Measurements from ENCODE around the gene ULBP3.
"Not testable (repeated sequence)": the region's sequence is repeated elsewhere in the genome, so short reads cannot be mapped to it uniquely, and the experiment has no call there.

Gene ULBP3

GRCh38 chr6:150076196-150076893 lies 7.4 kb upstream of the ULBP3 start:
- DNase-seq (ENCODE audit: low read depth in 2 of 2), result no peak

GRCh38 chr6:150075034-150075421 lies 6.1 kb upstream of the ULBP3 start:
- no peak for DNase-seq (ENCODE audit: low read depth in 2 of 2)

GRCh38 chr6:150074396-150075033 lies 5.6 kb upstream of the ULBP3 start:
- DNase-seq (ENCODE audit: low read depth in 2 of 2), result not testable (repeated sequence)

- no peak for DNase-seq (ENCODE audit: low read depth in 2 of 2)
Observed at GRCh38 chr6:150072201-150072600, 3.3 kb upstream of the ULBP3 start.

- no peak for DNase-seq (ENCODE audit: low read depth in 2 of 2)
Observed at GRCh38 chr6:150070236-150070818, 1.4 kb upstream of the ULBP3 start.

- DNase-seq (ENCODE audit: low read depth in 2 of 2), result no peak
Observed at GRCh38 chr6:150069706-150070105, 785 bp upstream of the ULBP3 start.

GRCh38 chr6:150068151-150068550 lies 770 bp downstream of the ULBP3 start:
- no peak for DNase-seq (ENCODE audit: low read depth in 2 of 2)

GRCh38 chr6:150065083-150065482 lies 3.8 kb downstream of the ULBP3 start:
- no peak for DNase-seq (ENCODE audit: low read depth in 2 of 2)

- no peak for DNase-seq (ENCODE audit: low read depth in 2 of 2)
Observed at GRCh38 chr6:150063640-150064039, 5.3 kb downstream of the ULBP3 start.

GRCh38 chr6:150059973-150060372 lies 8.9 kb downstream of the ULBP3 start:
- DNase-seq (ENCODE audit: low read depth in 2 of 2), result not testable (repeated sequence)

- DNase-seq (ENCODE audit: low read depth in 2 of 2), result no peak
Observed at GRCh38 chr6:150058986-150059385, 9.9 kb downstream of the ULBP3 start.

- DNase-seq (ENCODE audit: low read depth in 2 of 2), result no peak
Observed at GRCh38 chr6:150058231-150058792, 10.6 kb downstream of the ULBP3 start.

- DNase-seq (ENCODE audit: low read depth in 2 of 2), result no peak
Observed at GRCh38 chr6:150057501-150057951, 11.4 kb downstream of the ULBP3 start.

- DNase-seq (ENCODE audit: low read depth in 2 of 2), result no peak
Observed at GRCh38 chr6:150056916-150057315, 12.0 kb downstream of the ULBP3 start.

- DNase-seq (ENCODE audit: low read depth in 2 of 2), result no peak
Observed at GRCh38 chr6:150056156-150056555, 12.8 kb downstream of the ULBP3 start.

GRCh38 chr6:150055131-150055530 lies 13.8 kb downstream of the ULBP3 start:
- DNase-seq (ENCODE audit: low read depth in 2 of 2), result no peak

GRCh38 chr6:150053450-150053849 lies 15.5 kb downstream of the ULBP3 start:
- DNase-seq (ENCODE audit: low read depth in 2 of 2), result no peak

- no peak for DNase-seq (ENCODE audit: low read depth in 2 of 2)
Observed at GRCh38 chr6:150050846-150051245, 18.1 kb downstream of the ULBP3 start.

GRCh38 chr6:150048099-150048498 lies 20.8 kb downstream of the ULBP3 start:
- DNase-seq (ENCODE audit: low read depth in 2 of 2), result no peak

GRCh38 chr6:150046943-150047342 lies 22.0 kb downstream of the ULBP3 start:
- no peak for DNase-seq (ENCODE audit: low read depth in 2 of 2)

GRCh38 chr6:150044621-150045145 lies 24.2 kb downstream of the ULBP3 start:
- no peak for DNase-seq (ENCODE audit: low read depth in 2 of 2)

All from stimulated activated CD4-positive, alpha-beta T cell treated with anti-CD3 and anti-CD28 coated beads, Interleukin-4, amount 100 ng/mL, for 48 hours (primary cell).